ENCODE results near the gene CKS1B. TPM values are rescaled to one million over a fixed set of nuclear protein-coding genes. Genes with fewer than 3 reads are reported as not detected.
A peak's percentile ranks its signal among the peaks of the same experiment; 100 is the strongest.

CKS1B gene
- total and polyA plus RNA-seq, 9 of the 15 experiments (the other 6 are each of a cell fraction or from before 2014, with no cell fraction given), result 215 to 1,103 (median 460) TPM

DNA sequence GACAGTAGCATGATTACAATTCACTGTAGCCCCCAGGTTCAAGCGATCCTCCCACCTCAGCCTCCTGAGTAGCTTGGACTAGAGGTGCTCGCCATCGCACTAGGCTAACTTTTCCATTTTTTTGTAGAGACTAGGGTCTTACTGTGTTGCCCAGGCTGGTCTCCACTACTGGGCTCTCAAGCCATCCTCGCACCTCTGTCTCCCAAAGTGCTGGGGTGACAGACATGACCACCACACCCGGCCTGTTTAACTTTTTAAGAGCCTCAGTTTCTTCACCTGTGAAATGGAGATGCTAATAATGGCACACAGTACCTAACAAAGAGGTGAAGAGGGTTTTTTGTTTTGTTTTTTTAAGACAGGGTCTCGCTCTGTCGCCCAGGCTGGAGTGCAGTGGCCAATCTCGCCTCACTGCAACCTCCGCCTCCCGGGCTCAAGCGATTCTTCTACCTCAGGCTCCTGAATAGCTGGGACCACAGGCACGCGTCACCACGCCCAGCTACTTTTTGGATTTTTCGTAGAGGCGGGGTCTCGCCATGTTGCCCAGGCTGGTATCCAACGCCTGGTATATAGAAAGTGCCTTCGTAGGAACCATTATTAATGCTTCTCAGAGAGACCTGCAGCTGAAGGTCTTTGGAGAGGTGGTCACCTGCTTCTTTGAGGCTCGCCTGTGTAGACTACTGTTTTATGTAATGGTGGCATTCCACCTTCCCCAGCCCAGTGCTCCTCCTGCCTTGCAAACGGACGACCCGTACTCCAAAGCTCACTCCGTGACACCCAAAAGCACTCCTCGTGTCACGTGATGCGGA is 38.5 kb upstream of the CKS1B start (continued):
- TF ChIP-seq ZNF76 (CRISPR knock-in tag; IDR thresholded peaks at IDR 0.05; ENCODE audit: borderline replicate concordance), result 0 out of 2 replicates have a peak, but pooled peaks have one; percentile 14
- TF ChIP-seq ZNF551 (CRISPR knock-in tag; IDR thresholded peaks at IDR 0.05), result no peak
- no peak for TF ChIP-seq NFE2 (IDR thresholded peaks at IDR 0.05; ENCODE audit: low read depth)
- peak; percentile 72; the same call in 1 of the 2 replicates for TF ChIP-seq ZNF668 (CRISPR knock-in tag; IDR thresholded peaks at IDR 0.05)
- TF ChIP-seq SMAD4 (CRISPR knock-in tag; conservative IDR thresholded peaks at IDR 0.05), result peak; percentile 64
- TF ChIP-seq BRD9 (IDR thresholded peaks at IDR 0.05; ENCODE audit: low read depth, partially characterized antibody), result peak; percentile 39

DNA sequence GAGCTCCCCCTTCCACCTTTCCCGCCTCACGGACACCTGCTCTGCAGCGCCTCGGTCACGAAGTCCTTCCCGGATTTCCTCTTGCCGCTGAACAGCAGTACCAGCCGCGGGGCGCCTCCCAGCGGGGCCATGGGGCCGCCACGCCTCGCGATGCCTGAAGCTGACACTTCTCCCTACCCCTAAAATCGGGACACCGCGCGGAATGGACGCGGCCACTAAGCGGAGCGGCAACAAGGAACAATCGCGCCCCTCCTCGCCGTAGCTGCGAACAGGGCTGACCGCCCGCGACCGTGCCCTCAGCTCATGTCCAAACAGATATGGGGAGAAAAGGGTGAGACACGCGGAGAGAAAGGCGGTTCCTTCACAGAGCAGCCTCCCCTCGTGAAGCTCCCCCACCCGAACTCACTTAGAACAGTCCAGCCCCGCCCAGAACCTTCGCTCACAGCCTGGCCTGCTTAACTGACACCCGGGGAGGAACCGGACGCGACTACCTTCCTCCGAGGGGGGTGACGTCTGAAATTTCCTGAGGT is 37.9 kb upstream of the CKS1B start, which contains the start of gene PMVK:
TSS of gene PMVK (minus strand) at position 165 of the 530 bp plus-strand sequence. CDS start at position 131, 34 bp downstream.
- Histone ChIP-seq H3K4me1 (replicated peaks in 1 of 2; ENCODE audit: control insufficient read depth in 2 of 2, insufficient read depth in 2 of 2, low read length in 2 of 2) (peaks cover 18 to 37% of the 10 kb centered on the region in 2 experiments; a peak in 4 of 5 replicates), H3K79me2 (ENCODE audit: control insufficient read depth, insufficient read depth, low read length) (peaks cover 3% of the 10 kb centered on the region; the same call in 1 of the 3 replicates), H4K20me1 (replicated peaks; ENCODE audit: control insufficient read depth, insufficient read depth, low read length) (no peaks in the 10 kb centered on the region), H3K27ac (ENCODE audit: extremely low read depth, low read depth, low read length) (peak within 1 kb of the TSS; percentile 100), H3K4me2 (ENCODE audit: insufficient read depth, low read length) (peak within 1 kb of the TSS; percentile 98), H3K36me3 (ENCODE audit: control insufficient read depth, insufficient read depth, low read length) (no peaks in the 10 kb centered on the region), H3K9me3 (replicated peaks; ENCODE audit: control insufficient read depth, insufficient read depth, low read depth, low read length) (no peaks in the 10 kb centered on the region), H3K27me3 (ENCODE audit: control insufficient read depth in 2 of 2, insufficient read depth in 2 of 2, low read length in 2 of 2) (no peaks in the 10 kb centered on the region), H3K4me3 (peak within 1 kb of the TSS; percentile 53), H3K9ac (ENCODE audit: insufficient read depth in 1 of 2, low read depth in 2 of 2, low read length in 2 of 2) (peak within 1 kb of the TSS; percentile 97 to 99), H3K9me1 (ENCODE audit: control insufficient read depth, insufficient read depth, low read length) (no peaks in the 10 kb centered on the region), H2AFZ (ENCODE audit: low read depth, low read length) (peak within 1 kb of the TSS; percentile 100)
- ATAC-seq, result peak; percentile 95
- POLR2A ChIA-PET, result interaction anchor here (0.5 to 1.6 kb wide), 21 partner anchors 9 to 1593 kb away, joined by 3 to 9 read pairs (median 3); partner anchors contain the start of genes LENEP and PYGO2
- peak; percentile 94 for FAIRE-seq
- peak; percentile 97 to 98 (median 97) for DNase-seq (ENCODE audit: extremely low read depth in 1 of 4, low spot score in 3 of 4)
- no TSS peak for BruUV-seq (replicated peaks)
- CTCF ChIA-PET (ENCODE audit: low intra/inter-chr PET ratio), result interaction anchor here (0.6 kb wide), 1 partner anchor 71 kb away, joined by 4 read pairs; no protein-coding TSS in a partner anchor
- intact Hi-C loops (cut with micrococcal nuclease), result loop anchor here (2.0 to 5.0 kb wide), 3 partner anchors 52 to 378 kb away; partner anchors contain the start of gene UBE2Q1
- in situ Hi-C loops (cut with MboI), result no loop called here
- 0% methylated on average over 41 of the region's 45 CpGs for WGBS (ENCODE audit: insufficient coverage, low coverage, missing lambda C conversion rate)
- TF ChIP-seq MAFF (IDR thresholded peaks at IDR 0.05; ENCODE audit: low read length) (no peak), PYGO2 (tag; IDR thresholded peaks at IDR 0.05) (no peak), BRD4 (IDR thresholded peaks at IDR 0.05) (no peak), HNRNPL (IDR thresholded peaks at IDR 0.05; ENCODE audit: low read depth, low read length) (no peak), PHTF2 (CRISPR knock-in tag; IDR thresholded peaks at IDR 0.05) (no peak), ZNF282 (CRISPR knock-in tag; IDR thresholded peaks at IDR 0.05) (no peak; the same call in 1 of the 2 replicates), NR2C1 (IDR thresholded peaks at IDR 0.05) (0 out of 2 replicates have a peak, but pooled peaks have one; percentile 46), NR2C1 (tag; IDR thresholded peaks at IDR 0.05) (peak; percentile 32; the same call in 1 of the 2 replicates), SMARCB1 (IDR thresholded peaks at IDR 0.05; ENCODE audit: insufficient read length, low read depth) (no peak), JUN (IDR thresholded peaks at IDR 0.05; ENCODE audit: borderline replicate concordance, low read depth, low read length) (peak; percentile 66; the same call in 1 of the 2 replicates), JUN (CRISPR knock-in tag; IDR thresholded peaks at IDR 0.05; ENCODE audit: borderline replicate concordance) (peak; percentile 90; the same call in 1 of the 2 replicates), ZNF589 (CRISPR knock-in tag; IDR thresholded peaks at IDR 0.05; ENCODE audit: low read depth) (peak; percentile 85; the same call in 1 of the 2 replicates), ZNF175 (CRISPR knock-in tag; IDR thresholded peaks at IDR 0.05; ENCODE audit: low read depth) (peak; percentile 37; the same call in 1 of the 2 replicates), ZNF140 (CRISPR knock-in tag; IDR thresholded peaks at IDR 0.05) (no peak)
- TF ChIP-seq, protein P1, sequence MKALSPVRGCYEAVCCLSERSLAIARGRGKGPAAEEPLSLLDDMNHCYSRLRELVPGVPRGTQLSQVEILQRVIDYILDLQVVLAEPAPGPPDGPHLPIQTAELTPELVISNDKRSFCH (CRISPR knock-in tag; IDR thresholded peaks at IDR 0.05), result no peak
- TF ChIP-seq, protein P1 (tag; IDR thresholded peaks at IDR 0.05), result peak; percentile 86
